Measurements from ENCODE around the gene TAOK3.
A peak's percentile ranks its signal among the peaks of the same experiment; 100 is the strongest.
"Not testable (repeated sequence)": the region's sequence is repeated elsewhere in the genome, so short reads cannot be mapped to it uniquely, and the experiment has no call there.

Gene TAOK3

DNA sequence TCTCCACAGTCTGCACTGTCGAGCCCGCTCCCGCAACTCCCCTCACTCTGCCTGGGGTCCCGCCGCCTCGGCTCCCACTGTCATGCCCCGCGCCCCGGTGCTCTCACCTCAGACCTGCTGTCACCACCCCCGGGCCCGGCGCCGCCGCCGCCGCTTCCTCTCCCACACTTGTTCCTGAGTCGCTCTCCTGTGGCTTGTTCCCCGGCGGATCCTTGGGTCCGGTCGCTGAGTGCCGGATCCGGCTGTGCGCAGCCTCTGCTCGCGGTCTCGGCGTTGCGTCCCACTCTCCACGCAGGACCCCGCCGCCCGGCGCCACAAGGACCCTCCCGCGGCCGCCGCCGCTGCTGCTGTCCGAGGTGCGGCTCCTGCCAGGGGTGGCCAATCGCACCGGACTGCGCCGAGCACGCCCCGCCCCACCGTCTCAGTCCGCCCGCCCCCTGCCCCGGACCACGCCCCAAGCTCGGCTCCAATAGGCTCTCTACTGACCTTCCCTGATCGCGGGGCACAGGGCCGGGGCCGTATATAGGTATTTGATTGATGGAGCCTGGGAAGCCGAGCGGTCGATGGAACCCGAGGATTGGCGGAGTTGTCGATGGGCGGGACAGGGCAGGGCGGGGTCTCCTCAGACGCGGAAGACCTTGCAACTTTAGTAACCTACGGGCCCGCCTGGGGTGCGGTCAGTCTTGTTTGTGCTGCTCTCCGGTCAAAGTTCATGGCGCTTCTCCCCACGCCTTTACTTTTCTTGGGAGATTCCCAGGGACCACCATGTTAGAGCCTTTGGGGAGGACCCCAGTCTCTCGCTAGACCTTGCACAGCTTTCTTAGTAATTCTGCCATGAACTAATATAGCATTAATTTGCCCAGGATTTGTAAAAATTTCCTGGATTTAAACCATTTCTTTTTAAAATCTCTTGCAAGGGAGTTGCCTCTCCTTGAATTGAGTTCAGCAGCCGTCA is at the start of gene TAOK3:
Gene TAOK3 (minus strand): TSS at position 367 of the 955 bp plus-strand sequence. CDS start 117,340 bp downstream, outside the sequence.
- peak; percentile 89 for DNase-seq

DNA sequence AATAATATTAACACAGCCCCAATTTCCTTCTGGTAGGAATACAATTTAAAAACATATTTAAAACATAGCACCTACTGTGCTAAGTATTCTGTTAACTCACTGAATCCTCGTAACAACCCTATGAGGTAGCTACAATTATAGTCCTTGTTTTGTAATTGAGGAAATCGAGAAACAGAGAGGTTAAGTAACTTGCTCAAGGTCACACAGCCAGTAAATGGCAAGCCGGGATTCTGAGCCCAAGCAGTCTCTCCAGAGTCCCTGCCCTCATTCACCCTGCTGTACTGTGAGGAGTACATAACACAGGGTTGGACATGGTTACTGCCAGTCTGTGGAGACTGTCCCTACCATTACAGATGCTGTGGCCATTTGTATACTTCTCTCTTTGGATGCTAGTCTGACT is 48.0 kb upstream of the TAOK3 start:
- no peak for DNase-seq

DNA sequence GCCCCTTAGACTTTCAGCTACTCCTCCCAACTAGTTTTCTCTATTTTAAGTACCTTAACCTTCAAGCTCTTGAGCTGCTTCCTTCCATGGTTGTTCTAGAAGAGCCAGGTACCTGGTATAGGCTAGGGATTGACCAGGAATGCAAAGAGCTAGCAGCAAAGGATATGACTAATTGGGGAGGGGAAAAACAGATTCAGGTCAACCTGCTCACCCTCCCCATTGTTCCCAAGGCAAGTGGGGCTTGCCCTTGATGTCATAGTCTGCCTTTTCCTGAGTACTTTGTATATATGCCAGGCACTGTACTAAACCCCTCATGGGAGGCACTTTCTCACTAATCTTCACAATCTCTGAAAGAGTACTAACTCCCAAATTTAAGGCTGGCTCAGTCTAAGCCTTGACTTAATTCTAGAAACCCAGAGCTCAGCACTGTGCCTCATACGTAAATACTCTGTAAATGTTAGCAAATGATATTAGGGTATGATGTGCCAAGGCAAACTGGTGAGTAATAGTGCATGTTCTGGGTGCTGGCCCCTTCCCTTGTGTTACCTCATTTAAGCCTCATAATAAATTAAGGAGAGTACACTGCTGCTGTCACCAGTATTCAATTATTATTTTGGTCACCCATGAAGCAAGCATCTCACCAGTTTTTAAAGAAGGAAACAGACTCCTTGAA is 45.8 kb upstream of the TAOK3 start:
- DNase-seq, result no peak

DNA sequence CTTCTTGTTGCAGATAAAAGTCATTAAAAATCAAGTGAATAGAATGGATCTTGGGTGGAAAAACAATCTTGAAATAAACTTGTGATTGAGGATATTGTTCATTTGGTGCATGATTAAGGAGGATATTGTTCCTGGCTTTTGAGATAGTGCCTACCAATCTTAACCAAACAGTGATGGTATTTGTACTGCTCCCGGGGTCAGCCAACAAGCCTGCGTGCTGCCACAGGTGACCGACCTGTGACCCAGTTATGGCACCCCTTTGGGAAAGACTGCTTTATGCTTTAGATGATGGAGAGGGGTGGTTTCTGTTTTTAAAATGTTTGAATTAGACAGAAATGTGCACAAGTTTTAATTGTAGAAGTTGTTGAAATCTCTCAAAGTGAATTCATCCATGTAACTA is 45.2 kb upstream of the TAOK3 start:
- DNase-seq, result no peak

DNA sequence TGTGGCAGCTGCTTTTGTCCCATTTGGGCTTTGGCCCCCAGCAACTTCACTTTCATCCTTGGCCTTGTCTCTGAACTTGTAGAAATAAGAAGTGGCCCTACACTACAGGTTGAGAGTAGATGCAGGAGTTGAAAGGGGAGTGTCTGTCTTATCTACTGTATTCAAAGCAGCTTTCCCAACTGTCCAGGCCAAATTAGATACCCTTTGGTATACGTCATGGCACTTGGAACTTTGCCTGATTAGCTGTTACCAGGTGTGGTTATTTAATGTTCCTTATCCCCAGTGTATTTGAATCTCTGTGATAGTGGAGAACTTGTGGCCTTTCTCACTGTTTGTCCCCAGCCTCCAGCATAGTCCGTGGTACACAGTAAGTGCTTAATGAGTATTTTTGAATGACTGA is 37.1 kb upstream of the TAOK3 start:
- no peak for DNase-seq

DNA sequence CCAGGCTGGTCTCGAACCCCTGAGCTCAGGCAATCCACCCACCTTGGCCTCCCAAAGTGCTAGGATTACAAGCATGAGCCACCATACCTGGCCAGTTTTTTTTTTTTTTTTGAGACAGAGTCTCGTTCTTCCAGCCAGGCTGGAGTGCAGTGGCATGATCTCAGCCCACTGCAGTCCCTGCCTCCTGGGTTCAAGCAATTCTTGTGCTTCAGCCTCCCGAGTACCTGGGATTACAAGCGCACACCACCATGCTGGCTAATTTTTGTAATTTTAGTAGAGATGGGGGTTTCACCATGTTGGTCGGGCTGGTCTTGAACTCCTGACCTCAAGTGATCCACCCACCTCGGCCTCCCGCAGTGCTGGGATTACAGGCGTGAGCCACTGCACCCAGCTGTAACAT is 35.5 kb upstream of the TAOK3 start:
- not testable (repeated sequence) for DNase-seq

DNA sequence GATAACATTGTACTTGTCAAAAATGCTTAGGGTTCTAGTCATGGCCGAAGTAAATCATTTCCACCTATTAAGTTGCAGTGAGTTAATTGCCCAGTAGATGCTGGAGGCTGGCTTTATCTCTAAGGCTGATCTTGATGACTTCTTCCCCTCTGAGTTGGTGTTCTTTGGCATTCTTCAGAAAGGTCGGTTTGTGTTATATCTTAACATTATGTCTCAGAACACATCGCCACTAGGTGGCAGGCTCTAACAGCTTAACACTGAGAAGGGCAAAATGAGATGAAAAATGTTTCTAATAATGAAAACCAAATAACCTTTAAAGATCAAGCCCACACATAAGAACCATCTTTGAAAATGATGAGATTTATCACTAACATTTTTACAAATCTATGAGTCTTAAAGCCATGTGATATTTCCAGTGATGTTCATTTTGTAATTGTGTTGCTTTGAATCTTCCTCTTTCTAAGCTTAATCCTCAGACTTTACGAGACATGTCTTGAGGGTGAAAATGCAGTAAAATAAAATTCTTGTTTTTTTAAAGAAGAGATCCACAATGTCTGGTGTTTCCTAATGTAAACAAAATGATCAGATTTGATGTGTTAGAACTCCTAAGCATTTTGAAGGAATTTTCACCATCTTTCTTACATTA is 32.3 kb upstream of the TAOK3 start:
- no peak for DNase-seq

DNA sequence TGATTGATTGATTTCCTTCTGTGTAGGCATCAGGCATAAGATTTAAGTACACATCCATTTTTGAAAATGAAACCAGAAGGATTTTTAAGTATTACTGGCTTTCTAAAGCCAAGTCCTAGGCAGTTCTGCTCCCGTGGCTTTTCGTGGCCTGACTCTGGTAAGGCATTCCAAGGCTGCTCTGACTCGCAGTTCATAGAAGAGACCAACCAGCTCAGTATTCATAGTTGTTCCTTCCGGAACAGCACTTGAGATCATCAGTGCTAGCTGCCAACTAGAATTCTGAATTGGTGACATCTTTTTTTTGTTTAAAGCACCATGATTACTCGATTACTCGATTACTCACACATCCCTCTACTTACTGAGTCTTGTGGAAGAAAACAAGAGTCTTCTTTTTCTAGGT is 29.5 kb upstream of the TAOK3 start:
- no peak for DNase-seq

DNA sequence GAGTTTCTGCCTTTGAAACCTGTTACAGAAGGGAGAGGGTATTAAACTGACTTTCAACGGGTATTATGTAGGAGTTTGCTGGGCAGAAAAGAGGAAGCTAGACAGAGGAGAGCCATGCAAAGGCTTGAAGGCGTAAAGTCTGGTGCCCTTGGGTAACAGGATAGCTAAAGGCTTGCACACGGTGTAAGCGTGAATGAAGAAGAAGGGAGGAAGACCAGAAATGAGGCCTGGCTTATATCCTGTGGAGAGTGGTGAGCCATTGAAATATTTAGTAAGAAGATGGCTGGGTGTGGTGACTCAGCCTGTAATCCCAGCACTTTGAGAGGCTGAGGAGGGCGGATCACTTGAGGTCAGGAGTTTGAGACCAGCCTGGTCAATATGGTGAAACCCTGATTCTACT is 26.2 kb upstream of the TAOK3 start:
- DNase-seq, result no peak

DNA sequence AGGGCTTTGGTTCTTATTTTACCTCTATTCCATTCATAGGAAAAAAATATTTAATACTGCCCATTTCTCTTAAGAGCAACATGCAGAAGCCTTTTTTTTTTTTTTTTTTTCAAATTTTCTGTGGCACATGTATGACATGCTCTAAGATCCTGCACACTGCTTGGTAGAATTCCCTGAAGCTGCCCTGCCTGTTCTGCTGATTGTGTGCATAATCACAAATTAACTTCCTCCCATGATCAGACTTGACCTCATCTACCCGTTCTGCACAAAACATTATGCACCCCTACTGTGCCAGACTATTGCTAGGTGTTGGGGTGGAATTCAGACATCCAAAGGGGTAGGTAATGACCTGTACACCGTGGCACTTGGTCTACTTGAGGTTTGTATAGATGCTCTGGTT is 25.8 kb upstream of the TAOK3 start:
- no peak for DNase-seq

DNA sequence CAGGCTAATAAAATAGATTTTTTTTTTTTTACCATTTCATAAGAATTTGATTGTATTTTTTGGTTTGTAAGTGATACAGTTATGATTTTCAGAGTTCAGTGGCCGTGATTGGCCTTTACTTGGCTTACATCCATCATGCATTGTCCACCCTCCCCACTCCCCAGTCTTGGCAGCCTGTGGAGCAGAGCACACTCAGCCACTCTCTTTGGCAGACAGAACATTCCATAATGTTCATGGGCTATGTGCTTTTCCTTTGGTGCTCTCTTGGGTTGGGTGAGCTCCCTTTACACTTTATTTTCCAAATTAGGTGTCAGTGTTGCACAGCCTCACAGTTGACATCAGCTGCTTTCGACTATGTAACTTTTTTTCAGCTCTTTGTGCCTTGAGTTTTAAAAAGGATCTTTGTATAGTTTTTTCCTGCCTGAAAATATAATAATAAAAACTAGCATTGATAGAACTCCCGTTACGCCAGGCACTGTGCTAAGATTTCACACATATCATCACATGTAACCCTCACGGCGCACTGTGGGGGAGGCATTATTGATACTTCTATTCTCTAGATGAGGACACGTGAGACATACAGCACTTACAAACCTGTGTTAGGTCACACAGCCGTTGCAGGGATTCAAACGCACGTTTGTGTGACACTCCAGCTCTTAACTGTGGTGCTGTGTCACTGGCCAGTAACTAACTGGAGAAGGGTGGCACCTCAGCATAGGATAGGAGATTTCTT is 25.2 kb upstream of the TAOK3 start:
- DNase-seq, result no peak

DNA sequence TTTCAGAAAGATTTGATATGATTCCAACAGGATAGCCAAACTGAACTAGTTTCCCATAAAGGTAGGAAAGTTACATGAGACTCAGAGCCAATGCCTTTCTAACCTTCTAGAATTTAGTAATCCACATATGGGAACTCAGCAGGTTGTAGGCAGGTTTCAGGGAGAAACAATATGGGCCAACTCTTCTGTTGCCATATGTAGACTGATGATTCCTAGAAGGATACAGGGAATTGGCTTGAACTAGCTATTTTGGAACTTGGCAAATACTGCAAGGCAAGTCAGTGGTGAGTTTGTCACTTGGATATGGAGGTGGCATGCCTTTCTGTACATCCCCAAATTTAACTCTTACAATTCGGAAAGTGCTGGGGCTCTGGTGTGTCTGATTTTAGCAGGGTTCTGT is 19.1 kb upstream of the TAOK3 start:
- no peak for DNase-seq

DNA sequence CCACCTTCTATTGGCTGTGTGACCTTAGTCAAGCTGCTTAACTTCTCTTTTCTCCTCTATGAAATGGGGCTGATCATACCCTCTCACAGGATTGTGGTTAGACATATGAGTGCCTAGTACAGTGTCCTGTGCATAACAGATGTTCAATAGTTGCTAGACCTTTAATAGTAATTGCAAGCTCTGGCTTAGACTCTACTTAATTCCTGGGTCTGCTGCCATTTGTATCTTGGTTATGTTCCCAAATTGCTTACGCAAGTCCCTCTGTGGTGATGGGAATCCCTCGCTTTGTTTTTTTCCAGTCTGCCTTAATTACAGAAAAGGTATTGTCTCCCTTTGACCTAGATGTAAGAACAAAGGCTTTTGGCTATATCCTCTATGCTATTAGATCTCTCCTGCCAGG is 18.7 kb upstream of the TAOK3 start:
- no peak for DNase-seq

DNA sequence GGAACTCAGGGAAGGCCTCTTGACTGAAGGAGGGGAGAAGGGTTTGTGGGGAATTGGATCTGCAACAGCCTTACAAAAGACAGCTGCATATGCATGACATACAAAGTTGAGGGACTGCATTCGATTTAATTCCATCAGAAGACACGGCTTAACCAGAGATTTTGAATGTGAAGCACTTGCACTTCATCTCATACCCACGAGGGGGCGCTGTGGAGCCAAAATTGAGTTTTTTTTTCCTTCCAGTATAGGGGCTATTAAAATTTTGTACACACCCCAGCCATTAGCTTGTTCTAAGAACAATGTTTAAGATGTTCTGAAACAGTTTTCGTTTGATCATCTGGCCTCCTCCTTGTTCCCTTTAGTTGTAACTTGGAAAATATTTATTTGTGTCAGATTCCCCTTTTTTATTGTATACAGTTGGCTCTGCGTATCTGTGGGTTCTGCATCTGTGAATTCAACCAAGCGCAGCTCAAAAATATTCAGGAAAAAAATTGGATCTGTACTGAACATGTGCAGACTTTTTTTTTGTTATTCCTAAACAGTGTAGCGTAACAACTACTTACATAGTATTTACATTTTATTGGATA is 5.3 kb upstream of the TAOK3 start:
- no peak for DNase-seq

DNA sequence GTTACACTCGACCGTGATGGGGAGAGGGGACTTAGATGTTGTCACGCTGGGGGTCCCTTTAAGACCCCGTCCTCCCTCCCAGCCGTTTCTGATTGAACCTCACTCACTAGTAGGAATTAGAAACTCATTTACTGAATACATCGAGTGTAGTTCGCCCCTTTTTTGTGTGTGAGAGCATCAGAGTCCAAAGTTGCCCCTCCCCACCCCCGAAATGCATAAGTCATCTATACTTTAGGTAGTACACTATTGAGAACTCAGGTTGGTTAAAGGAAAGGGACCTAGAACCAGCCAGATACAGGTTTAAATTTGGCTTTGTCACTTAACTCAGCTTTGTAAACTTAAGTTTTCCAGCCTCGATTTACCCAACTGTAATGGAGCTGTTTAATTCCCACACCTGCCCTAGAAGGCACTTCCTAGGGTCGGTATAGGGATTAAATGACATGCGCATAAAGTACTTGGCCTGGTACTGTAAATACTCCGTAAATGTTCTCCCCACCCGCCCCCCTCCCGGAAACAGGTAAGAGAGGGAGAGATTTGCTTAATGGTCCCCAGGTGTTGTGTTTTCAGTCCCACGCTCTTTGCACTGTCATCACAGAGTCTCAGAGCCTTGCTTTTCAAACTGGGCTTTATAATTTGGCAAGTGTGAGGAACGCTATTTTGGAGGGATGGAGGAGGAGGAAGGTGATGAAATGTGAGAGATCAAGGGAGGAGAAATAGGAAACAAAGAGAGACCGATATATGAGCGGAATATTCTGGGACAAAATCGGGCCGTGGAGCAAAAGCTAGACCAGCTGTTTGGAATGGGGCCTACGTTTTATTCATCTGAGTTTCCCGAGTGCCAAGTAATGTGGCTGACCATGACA is 4.5 kb upstream of the TAOK3 start:
- DNase-seq, result no peak

DNA sequence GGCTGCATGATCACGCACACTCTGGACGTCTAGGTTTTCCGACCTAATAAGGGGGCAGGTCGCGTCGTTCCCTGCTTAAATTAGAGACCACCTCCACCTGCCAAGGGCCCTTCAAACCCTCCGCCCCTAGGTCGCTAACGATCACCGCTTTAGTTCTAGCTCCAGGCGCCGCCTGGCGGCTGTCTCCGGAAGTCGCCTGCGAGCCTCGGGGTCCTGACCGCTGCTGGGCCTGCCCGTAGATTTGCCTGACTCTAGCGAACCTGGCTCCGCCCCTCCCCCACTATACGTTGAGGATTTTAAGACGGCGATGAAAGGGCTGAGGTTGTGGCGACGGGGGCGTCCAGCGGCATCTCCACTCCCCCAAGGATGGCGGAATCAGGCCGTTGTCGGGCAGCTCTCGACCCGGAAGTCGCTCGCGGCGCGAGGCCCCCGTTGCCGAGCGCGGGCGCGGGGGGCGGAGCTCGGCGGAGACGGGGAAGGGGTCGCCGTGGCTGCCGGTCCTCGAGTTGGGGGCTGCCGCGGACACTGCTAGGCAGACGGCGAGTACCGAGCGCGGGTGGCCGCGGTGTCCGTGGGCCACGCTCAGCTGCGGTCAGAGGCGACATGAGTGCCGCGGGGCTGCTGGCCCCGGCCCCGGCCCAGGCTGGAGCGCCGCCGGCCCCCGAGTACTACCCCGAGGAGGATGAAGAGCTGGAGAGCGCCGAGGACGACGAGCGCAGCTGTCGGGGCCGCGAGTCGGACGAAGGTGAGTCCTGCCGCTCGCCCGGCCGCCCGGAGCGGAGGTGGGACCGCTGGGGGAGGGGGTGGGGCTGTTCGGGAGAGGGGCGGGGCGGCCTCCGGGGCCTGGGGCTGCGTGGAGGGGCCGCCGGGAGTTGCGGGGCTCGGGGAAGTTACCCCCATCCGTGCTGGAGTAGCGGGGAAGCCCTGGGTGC is 3.6 kb upstream of the TAOK3 start, which contains the start of gene SUDS3:
Gene SUDS3 (plus strand): TSS at position 467 of the 932 bp plus-strand sequence. CDS start 137 bp downstream, at position 604.
- DNase-seq, result peak; percentile 49

DNA sequence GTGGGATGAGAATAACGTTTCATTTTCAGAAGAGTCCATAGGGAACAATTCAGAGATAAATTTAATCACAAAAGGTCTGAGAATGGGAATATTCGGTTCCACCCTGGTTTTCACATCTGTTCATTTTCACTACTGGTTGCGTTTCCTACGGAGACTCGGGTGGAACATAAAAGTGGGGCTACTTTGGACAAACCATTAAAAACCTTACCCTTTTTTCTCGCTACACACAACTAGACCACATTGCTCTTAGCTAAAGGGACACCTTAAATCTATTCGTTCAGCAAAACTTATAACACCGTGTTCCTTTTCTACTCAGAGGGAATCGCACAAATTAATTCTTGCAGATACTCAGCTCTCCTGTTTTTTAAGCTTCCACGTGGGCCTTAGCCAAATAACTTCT is 2.6 kb upstream of the TAOK3 start:
- no peak for DNase-seq

DNA sequence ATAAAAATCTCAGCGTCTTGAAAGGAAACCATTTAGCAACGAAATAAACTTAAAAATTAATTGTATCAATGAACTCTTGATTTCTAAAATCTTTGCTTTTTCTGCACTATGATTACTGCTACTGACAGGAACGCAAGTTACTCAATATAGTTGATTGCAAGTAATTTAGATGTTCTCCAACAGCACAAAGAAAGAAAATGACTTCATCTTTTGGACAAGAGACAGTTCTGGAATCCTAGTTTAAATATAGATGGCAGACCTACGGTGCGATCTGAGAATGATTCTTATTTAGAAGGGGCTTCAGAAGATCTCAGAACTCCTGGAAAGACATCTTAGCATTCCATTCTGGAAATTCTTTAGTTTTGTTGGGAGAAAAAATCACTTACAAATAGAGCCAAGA is 2.2 kb upstream of the TAOK3 start:
- DNase-seq, result no peak

DNA sequence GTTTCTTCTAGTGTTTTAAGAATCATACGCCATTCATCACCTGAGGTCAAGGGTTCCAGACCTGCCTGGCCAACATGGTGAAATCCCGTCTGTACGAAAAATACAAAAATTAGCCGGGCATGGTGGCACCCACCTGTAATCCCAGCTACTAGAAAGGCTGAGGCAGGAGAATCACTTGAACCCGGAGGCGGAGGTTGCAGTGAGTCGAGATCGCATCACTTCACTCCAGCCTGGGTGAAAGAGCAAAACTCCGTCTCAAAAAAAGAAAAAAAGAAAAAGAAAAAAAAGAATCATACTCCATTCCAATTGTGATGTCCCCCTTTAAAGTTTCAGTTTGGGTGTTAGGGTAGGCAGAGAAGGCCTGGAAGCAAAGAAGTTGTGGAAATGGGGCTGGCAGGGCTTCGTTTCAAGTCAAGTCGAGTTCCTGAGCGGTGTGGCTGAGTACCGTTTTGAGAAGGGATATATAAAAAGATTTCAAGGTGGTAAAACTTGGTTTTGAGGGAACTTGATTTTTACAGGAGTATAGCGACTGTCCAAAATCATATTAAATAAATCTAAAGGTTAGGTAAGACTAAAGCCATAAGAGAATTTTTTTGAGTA is 1.5 kb upstream of the TAOK3 start:
- no peak for DNase-seq

DNA sequence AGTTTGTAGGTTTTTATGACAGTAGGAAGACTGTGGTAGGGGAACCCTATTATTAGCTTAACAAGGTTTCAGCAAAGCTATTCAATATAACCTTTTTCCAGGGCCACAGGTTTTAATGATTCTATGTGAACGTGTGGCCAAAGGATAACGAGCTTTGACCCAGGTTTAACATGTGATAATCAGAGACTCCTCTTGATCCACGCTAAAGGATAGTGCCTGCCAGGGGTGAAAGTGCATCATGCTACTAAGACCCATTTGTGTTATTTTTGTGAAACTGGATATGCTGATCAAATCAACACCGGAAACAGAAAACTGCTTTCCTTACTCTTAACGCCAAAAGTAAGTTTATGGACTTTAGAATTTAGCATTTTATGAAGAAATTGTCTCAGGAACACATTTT is 909 bp upstream of the TAOK3 start:
- no peak for DNase-seq

Data from NCI-H524 treated with DMSO at 0.1 percent for 48 hours (cell line).